ENCODE results near the gene MYO1D. TPM values are rescaled to one million over a fixed set of nuclear protein-coding genes. Genes with fewer than 3 reads are reported as not detected.

MYO1D gene
- total and polyA plus RNA-seq, 2 of the 13 experiments (the other 11 are each of a cell fraction or from before 2014, with no cell fraction given): 13.2 to 17.3 TPM

DNA sequence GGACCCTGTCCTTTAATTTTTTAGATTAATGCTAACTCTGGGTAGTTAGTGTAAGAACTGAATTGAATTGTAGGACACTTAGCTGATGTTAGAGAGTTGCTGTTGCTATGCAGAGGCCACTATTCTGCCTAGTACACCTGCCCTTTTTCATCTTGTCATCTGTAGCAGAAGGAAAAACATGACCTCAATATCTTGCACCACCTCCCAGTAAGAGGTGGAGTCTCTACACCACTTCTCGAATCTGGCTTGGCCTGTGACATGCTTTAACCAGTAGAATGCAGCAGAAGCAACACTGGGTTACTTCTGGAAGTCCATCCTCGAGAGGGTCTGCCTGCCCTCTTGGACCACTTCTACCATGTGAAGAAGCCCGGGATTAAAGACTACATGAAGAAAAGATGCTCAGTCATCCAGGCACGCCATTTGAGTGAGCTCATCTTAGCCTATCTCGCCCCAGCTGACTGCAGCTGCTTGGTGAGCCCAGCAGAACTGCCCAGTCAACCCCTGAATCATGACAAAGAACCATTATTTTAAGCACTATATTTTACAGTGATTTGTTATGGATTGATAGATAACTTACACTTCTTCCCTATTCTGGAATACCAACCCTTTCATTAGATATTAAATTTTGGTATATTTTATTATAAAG is 153.5 kb downstream of the MYO1D start:
- intact Hi-C loops (cut with micrococcal nuclease; ENCODE audit: unreplicated experiment) (no loop called here), in situ Hi-C loops (cut with HindIII; ENCODE audit: extremely low pct_ligation_motif_present, low pct_unique_long_range_greater_than_20kb) (no loop called here)
- Histone ChIP-seq H3K9me3 (ENCODE audit: low read length) (no peaks in the 10 kb centered on the region), H3K27ac (ENCODE audit: extremely low read length, insufficient read depth, low read length) (no peak overlapping the region), H3K27me3 (ENCODE audit: control insufficient read depth in 1 of 2, insufficient read depth in 2 of 2, low read length in 2 of 2) (no peaks in the 10 kb centered on the region), H3K36me3 (replicated peaks in 1 of 2; ENCODE audit: control insufficient read depth in 1 of 2, insufficient read depth in 2 of 2, low read length in 2 of 2) (no peaks in the 10 kb centered on the region), H3K4me3 (replicated peaks in 1 of 3; ENCODE audit: insufficient read depth in 1 of 3, low read depth in 2 of 3, low read length in 3 of 3) (no peak overlapping the region), H4K20me1 (ENCODE audit: insufficient read depth, low read length) (no peaks in the 10 kb centered on the region), H2AFZ (ENCODE audit: low read length) (no peak overlapping the region), H3K4me1 (ENCODE audit: insufficient read depth, low read length) (no peaks in the 10 kb centered on the region), H3K9ac (ENCODE audit: insufficient read depth, low read depth, low read length) (no peak overlapping the region), H3K4me2 (ENCODE audit: low read depth, low read length) (no peak overlapping the region), H3K79me2 (ENCODE audit: insufficient read depth, low read length) (no peaks in the 10 kb centered on the region)
- DNase-seq (ENCODE audit: low spot score): no peak
- WGBS (ENCODE audit: low lambda C conversion rate): 91% methylated on average over 5 of the region's 5 CpGs
- ATAC-seq: no peak
- no TSS peak for BruUV-seq (replicated peaks)
- no peak for FAIRE-seq
- POLR2A ChIA-PET: no interaction called here
- CTCF ChIA-PET (ENCODE audit: low intra/inter-chr PET ratio, low total read pairs): no interaction called here
- no peak for TF ChIP-seq SIX1 (CRISPR knock-in tag; IDR thresholded peaks at IDR 0.05; ENCODE audit: borderline replicate concordance)
- TF ChIP-seq, protein P1, sequence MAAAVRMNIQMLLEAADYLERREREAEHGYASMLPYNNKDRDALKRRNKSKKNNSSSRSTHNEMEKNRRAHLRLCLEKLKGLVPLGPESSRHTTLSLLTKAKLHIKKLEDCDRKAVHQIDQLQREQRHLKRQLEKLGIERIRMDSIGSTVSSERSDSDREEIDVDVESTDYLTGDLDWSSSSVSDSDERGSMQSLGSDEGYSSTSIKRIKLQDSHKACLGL (CRISPR knock-in tag; IDR thresholded peaks at IDR 0.05): no peak
- TF ChIP-seq SNAPC5 (CRISPR knock-in tag; IDR thresholded peaks at IDR 0.05; ENCODE audit: borderline replicate concordance): no peak
- TF ChIP-seq CBX5 (CRISPR knock-in tag; IDR thresholded peaks at IDR 0.05; ENCODE audit: borderline replicate concordance): no peak
- no peak for TF ChIP-seq MIXL1 (CRISPR knock-in tag; IDR thresholded peaks at IDR 0.05)
- TF ChIP-seq ZNF777 (CRISPR knock-in tag; IDR thresholded peaks at IDR 0.05): no peak
- TF ChIP-seq ARID4A (CRISPR knock-in tag; IDR thresholded peaks at IDR 0.05; ENCODE audit: borderline replicate concordance): no peak
- TF ChIP-seq XRCC5 (optimal IDR thresholded peaks at IDR 0.05; ENCODE audit: low read length): no peak
- no peak for TF ChIP-seq NR2F2 (IDR thresholded peaks at IDR 0.05; ENCODE audit: borderline replicate concordance, low read depth)
- no peak for TF ChIP-seq ZEB1 (IDR thresholded peaks at IDR 0.05; ENCODE audit: insufficient replicate concordance, low read depth)
- TF ChIP-seq ZNF772 (CRISPR knock-in tag; IDR thresholded peaks at IDR 0.05): no peak
- no peak for TF ChIP-seq EP300 (IDR thresholded peaks at IDR 0.05; ENCODE audit: low read depth in 2 of 2, low read length in 2 of 2)
- no peak for TF ChIP-seq EP300 (CRISPR knock-in tag; IDR thresholded peaks at IDR 0.05; ENCODE audit: borderline replicate concordance)
- TF ChIP-seq GLI4 (CRISPR knock-in tag; IDR thresholded peaks at IDR 0.05; ENCODE audit: borderline replicate concordance): no peak
- no peak for TF ChIP-seq ZMYM4 (CRISPR knock-in tag; IDR thresholded peaks at IDR 0.05)
- no peak for TF ChIP-seq ZNF350 (CRISPR knock-in tag; IDR thresholded peaks at IDR 0.05; ENCODE audit: borderline replicate concordance, low read depth)
- no peak for TF ChIP-seq SMC3 (IDR thresholded peaks at IDR 0.05; ENCODE audit: low read length)
- TF ChIP-seq, protein P2, sequence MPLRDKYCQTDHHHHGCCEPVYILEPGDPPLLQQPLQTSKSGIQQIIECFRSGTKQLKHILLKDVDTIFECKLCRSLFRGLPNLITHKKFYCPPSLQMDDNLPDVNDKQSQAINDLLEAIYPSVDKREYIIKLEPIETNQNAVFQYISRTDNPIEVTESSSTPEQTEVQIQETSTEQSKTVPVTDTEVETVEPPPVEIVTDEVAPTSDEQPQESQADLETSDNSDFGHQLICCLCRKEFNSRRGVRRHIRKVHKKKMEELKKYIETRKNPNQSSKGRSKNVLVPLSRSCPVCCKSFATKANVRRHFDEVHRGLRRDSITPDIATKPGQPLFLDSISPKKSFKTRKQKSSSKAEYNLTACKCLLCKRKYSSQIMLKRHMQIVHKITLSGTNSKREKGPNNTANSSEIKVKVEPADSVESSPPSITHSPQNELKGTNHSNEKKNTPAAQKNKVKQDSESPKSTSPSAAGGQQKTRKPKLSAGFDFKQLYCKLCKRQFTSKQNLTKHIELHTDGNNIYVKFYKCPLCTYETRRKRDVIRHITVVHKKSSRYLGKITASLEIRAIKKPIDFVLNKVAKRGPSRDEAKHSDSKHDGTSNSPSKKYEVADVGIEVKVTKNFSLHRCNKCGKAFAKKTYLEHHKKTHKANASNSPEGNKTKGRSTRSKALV (CRISPR knock-in tag; IDR thresholded peaks at IDR 0.05): no peak
- TF ChIP-seq ZNF577 (CRISPR knock-in tag; IDR thresholded peaks at IDR 0.05; ENCODE audit: borderline replicate concordance, low read depth): no peak
- no peak for TF ChIP-seq TMF1 (CRISPR knock-in tag; IDR thresholded peaks at IDR 0.05; ENCODE audit: low read depth)

All from HepG2 (cell line).